ENCODE results near the gene ARIH1. TPM values are rescaled to one million over a fixed set of nuclear protein-coding genes. Genes with fewer than 3 reads are reported as not detected.

ARIH1 gene
- total RNA-seq, 1 donor from 2014 or later: 36.5 TPM

Other genes with a start within 250 kb of the ARIH1 start
- 849 and 1,181 TPM in 2 replicates for gene PKM, start 243.1 kb upstream of the ARIH1 start, total RNA-seq
- gene PARP6, start 201.8 kb upstream of the ARIH1 start, total RNA-seq: 22.8 and 23.9 TPM in 2 replicates
- 0.05 and 1.5 TPM in 2 replicates for gene CELF6, start 154.2 kb upstream of the ARIH1 start, total RNA-seq
- 171 and 194 TPM in 2 replicates for gene HEXA, start 98.3 kb upstream of the ARIH1 start, total RNA-seq
- not detected in 2 replicates for gene TMEM202, start 76.0 kb upstream of the ARIH1 start, total RNA-seq
- gene GOLGA6B, start 180.4 kb downstream of the ARIH1 start, total RNA-seq: not detected in 2 replicates
- gene HIGD2B, start 211.9 kb downstream of the ARIH1 start, total RNA-seq: not detected in 2 replicates
- 9.7 and 34.9 TPM in 2 replicates for gene BBS4, start 211.9 kb downstream of the ARIH1 start, total RNA-seq